ENCODE results near the gene RYK. TPM values are rescaled to one million over a fixed set of nuclear protein-coding genes. Genes with fewer than 3 reads are reported as not detected.

RYK gene
- total RNA-seq, 2 experiments from 2014 or later = 19.2 to 21.4 TPM

DNA sequence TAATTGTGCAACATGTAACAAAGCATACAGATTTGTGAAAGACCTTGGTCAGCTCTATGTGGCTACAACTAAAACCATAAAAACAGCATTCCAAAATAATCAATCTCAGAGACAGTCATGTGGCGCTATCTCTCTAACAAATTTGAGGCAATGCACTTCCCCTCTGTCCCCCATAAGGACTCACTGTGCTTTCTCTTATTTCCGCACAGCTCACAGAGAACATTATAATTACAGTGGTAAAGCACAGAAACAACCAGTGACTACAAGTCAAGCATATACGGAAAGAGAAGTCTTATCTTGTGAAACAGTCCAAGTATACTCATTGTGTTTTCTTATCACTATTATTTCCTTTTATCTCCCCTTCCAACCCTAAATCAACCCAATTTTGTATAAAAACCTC, 64.3 kb downstream of the RYK start:
- ChIA-PET POLR2A (no interaction called here), CTCF (no interaction called here)

GRCh38 chr3:134180761-134181160, 69.9 kb downstream of the RYK start:
- ChIA-PET CTCF (interaction anchor here (1.0 kb wide), 1 partner anchor 293 kb away, joined by 3 read pairs; no protein-coding TSS in a partner anchor), POLR2A (no interaction called here)

GRCh38 chr3:134179508-134179907, 71.2 kb downstream of the RYK start:
- POLR2A ChIA-PET = no interaction called here
- CTCF ChIA-PET = interaction anchor here (1.0 kb wide), 1 partner anchor 294 kb away, joined by 3 read pairs; no protein-coding TSS in a partner anchor

- ChIA-PET CTCF (no interaction called here), POLR2A (no interaction called here)
Observed at GRCh38 chr3:134163096-134163495, 87.6 kb downstream of the RYK start.

DNA sequence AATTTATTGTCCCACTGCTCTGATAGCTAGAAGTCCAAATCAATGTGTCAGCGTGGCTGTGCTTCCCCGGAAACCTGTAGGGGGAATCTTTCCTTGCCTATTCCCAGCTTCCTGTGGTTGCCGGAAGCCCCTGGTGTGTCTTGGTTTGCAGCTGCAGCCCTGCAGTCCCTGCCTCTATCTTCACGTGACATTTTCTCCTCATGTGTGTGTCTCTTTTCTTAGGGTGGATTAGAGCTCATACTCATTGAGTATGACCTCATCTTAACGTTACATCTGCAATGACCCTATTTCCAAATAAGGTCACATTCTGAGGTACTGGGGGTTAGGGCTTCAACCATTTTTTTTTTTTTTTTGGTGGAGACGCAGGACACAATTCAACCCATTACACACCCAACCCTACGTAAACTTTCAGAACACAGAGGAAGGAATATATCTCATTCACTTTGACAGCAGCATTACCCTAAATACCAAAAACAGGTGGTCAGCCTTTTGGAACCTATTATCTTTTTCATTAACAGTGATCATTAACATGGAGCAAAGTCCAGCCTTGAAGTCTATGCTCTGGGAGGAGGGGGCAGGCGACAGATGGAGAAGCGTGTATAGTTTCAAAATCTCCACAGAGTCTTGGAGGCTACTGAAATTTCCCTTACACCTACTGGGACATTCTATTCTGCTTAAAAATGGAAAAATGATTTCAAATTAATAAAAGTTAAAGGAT, 88.6 kb downstream of the RYK start:
- ChIA-PET POLR2A (no interaction called here), CTCF (interaction anchor here (1.1 kb wide), 1 partner anchor 9 kb away, joined by 3 read pairs; no protein-coding TSS in a partner anchor)

DNA sequence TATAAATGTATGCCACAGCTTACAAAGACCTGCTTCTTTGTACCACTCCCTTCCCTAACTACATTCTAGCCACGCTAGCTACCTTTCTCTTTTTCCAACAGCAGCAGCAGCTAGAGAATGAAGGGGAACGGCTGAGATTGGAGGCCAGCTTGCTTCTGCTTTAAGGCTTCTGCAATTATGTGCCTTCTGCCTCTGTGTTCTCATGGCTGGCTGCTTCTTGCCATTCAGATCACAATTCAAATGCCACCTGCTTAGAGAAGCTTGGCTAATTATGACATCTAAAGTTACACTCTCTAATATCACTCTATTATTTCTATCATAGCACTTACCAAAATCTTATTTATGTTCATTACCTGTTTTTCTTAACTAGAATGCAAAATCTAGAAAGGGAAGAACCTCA, 95.2 kb downstream of the RYK start:
- CTCF ChIA-PET = no interaction called here
- POLR2A ChIA-PET = no interaction called here

GRCh38 chr3:134153761-134154160, 96.9 kb downstream of the RYK start:
- ChIA-PET CTCF (no interaction called here), POLR2A (no interaction called here)

DNA sequence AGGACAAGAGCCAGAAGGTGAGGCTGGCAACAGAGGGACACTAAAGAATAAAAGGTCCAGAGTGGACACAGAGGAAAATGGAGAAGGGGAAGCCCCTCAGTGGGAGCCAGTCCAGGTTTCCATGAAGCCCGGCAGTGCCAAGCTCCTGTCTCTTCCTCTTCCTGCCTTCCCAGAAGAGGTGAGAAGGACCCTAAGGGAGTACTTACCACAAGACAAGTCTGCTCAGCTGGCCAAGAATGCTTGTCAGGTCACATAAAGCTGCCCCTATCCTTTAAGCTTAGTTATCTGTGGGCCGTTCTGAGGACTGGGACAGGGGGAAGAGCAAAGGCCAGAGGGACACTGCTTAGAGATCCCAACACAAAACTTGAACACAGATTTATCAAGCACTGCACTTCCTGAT, 100.2 kb downstream of the RYK start:
- POLR2A ChIA-PET = no interaction called here
- CTCF ChIA-PET = no interaction called here

DNA sequence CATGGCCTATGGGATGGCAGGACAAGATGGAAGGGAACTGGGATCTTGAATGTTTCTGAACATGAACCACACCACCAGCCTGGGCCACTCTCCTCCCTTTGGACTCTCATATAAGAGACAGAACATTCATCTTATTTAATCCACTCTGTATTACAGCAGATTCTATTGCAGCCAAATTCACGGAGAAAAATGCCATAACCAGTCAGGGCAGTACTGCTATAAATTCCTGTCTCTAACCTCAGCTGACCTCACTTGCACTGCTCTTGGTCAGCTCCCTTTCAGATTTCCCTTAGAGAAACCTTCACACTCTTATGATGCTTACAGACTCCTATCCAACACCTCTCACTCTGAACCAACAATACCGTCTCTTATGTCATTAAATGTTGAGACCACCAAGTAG, 101.4 kb downstream of the RYK start:
- ChIA-PET POLR2A (no interaction called here), CTCF (no interaction called here)

DNA sequence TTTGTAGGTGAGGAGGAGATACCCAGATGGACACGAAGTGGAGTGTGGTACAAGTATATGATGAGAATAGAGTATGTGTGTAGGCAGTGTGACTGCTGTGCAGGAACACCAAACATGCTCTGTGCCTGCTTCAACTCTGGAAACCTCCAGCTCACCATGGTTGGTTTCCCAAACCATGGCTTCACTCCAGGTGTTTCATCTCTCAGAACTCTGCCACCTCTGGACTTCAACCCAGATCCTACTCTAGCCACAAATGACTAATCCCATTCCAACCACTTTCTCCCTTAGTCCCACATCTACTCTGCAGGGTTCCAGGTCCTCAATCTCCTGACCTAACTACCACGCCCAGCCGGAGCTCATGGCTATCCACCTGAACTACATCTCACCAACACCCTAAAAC, 102.1 kb downstream of the RYK start:
- ChIA-PET CTCF (no interaction called here), POLR2A (no interaction called here)

DNA sequence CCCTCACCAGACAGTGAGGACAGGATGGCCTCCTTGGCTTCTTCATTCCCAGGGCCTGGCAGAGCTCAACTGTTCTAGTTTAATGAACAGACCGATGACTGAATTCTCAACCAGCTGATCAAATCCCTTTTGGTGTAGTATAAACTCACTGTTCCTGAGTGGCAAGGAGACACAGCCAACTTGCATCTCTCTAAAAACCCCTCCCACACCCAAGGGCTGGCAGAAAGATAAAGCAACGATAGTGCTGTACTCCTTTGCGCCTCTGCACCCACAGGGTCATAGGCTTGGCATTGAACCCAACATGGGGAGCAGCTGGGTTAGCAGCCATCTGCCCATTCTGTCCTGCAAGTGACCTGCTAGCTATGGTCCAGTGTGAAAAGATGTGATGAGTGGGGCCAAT, 103.2 kb downstream of the RYK start:
- ChIA-PET CTCF (no interaction called here), POLR2A (no interaction called here)

DNA sequence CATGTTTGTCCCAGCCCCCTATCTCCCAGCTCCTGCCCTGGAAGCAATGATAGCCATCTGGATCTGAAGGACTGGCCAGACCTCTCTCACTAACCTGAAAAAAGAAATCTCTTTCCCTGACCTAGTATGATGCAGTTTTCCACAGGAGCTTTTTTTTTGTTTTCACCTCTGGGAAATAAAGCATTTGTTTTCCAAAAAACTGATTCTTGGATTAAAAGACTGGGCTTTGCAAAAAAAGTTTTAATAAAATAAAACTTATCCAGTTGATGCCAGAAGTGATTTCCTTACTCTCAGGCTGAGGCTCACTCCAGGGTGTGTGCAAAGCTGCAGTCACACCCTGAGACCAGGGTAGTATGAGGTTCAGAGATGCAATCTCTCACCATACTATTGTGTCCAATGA, 104.0 kb downstream of the RYK start:
- ChIA-PET POLR2A (no interaction called here), CTCF (no interaction called here)

GRCh38 chr3:134145183-134145582, 105.5 kb downstream of the RYK start:
- POLR2A ChIA-PET = no interaction called here
- CTCF ChIA-PET = no interaction called here

DNA sequence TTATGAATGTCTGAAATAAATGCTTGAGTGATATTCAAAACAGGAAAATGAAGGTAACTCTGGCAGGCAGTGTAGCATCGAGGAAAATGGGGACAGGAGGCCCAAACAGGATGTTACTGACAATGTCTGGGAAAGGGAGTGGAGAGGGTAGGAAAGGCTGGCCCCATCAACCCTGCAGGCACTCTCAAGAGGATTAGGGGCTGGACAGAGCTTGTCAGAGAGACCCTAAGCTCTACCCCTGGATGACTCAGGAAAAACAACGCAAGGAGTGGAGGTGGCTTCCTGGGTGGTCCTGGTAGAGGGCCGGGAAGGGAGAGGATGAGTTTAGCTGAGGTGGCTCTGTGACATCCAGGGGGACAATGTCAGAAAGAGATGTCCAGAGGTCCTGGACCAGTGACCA, 106.0 kb downstream of the RYK start:
- ChIA-PET CTCF (no interaction called here), POLR2A (no interaction called here)

GRCh38 chr3:134143828-134144401, 106.7 kb downstream of the RYK start:
- POLR2A ChIA-PET = no interaction called here

GRCh38 chr3:134136604-134137003, 114.1 kb downstream of the RYK start:
- ChIA-PET CTCF (no interaction called here), POLR2A (no interaction called here)

More at GRCh38 chr3:134143828-134144401, 106.7 kb downstream of the RYK start:
- CTCF ChIA-PET = no interaction called here

- POLR2A ChIA-PET = no interaction called here
- CTCF ChIA-PET = no interaction called here
Observed at GRCh38 chr3:134134698-134135415, 115.8 kb downstream of the RYK start.

GRCh38 chr3:134134240-134134639, 116.4 kb downstream of the RYK start:
- POLR2A ChIA-PET = no interaction called here

GRCh38 chr3:134132961-134133360, 117.7 kb downstream of the RYK start:
- POLR2A ChIA-PET = no interaction called here
- CTCF ChIA-PET = no interaction called here

More at GRCh38 chr3:134134240-134134639, 116.4 kb downstream of the RYK start:
- CTCF ChIA-PET = no interaction called here

DNA sequence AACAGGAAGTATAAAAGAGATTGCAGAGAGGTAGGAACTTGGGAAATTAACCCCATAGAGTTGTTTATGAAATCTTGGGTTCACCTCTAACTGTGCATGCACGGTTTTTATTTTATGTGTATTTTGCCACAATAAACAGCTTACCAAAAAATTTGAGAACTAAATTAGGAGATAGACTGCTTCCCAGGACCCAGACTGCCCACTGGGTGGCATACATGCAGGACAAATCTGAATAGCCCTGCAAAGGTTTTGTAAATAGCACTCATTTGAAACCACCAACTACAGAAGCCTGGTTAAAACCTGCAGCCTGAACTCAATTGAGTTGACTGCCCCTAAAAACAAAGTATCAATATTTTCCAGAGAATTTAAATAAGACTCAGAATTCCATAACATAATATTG, 124.5 kb downstream of the RYK start:
- ChIA-PET CTCF (no interaction called here), POLR2A (no interaction called here)

DNA sequence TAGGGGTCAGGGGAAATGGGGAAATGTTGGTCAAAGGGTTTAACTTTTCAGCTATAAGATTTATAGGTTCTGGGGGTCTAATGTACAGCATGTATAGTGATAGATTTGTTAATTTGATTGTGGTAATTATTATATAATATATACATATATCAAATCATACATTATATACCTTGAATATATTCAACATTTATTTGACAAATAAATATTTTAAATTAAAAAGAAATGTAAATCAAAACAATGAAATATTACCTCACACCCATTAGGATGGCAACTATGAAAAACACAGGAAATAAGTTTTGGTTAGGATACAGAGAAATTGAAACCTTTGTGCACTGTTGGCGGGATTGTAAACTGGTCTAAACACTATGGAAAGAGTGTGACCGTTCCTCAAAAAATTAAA, 135.9 kb downstream of the RYK start:
- POLR2A ChIA-PET = no interaction called here
- CTCF ChIA-PET = no interaction called here

- POLR2A ChIA-PET = no interaction called here
Observed at GRCh38 chr3:134111616-134112015, 139.0 kb downstream of the RYK start.

More at GRCh38 chr3:134111616-134112015, 139.0 kb downstream of the RYK start:
- CTCF ChIA-PET = no interaction called here
